ENCODE measurements around the gene LPAR2.

The LPAR2 gene

GRCh38 chr19:19588546-19588945, 39.5 kb downstream of the LPAR2 start:
- TF ChIP-seq CTCF (IDR thresholded peaks at IDR 0.05; ENCODE audit: extremely low read depth, missing control alignments), result no peak
- DNase-seq (ENCODE audit: low spot score), result no peak

GRCh38 chr19:19587771-19588170, 40.2 kb downstream of the LPAR2 start:
- DNase-seq (ENCODE audit: low spot score), result no peak
- no peak for TF ChIP-seq CTCF (IDR thresholded peaks at IDR 0.05; ENCODE audit: extremely low read depth, missing control alignments)

- DNase-seq (ENCODE audit: low spot score), result no peak
- TF ChIP-seq CTCF (IDR thresholded peaks at IDR 0.05; ENCODE audit: extremely low read depth, missing control alignments), result no peak
These were observed 43.7 kb downstream of the LPAR2 start for GRCh38 chr19:19584356-19584755.

GRCh38 chr19:19582471-19582870, 45.5 kb downstream of the LPAR2 start:
- DNase-seq (ENCODE audit: low spot score), result no peak
- TF ChIP-seq CTCF (IDR thresholded peaks at IDR 0.05; ENCODE audit: extremely low read depth, missing control alignments), result no peak

- no peak for DNase-seq (ENCODE audit: low spot score)
- TF ChIP-seq CTCF (IDR thresholded peaks at IDR 0.05; ENCODE audit: extremely low read depth, missing control alignments), result no peak
These were observed 46.6 kb downstream of the LPAR2 start for GRCh38 chr19:19581391-19581790.

- no peak for DNase-seq (ENCODE audit: low spot score)
- TF ChIP-seq CTCF (IDR thresholded peaks at IDR 0.05; ENCODE audit: extremely low read depth, missing control alignments), result no peak
These were observed 47.6 kb downstream of the LPAR2 start for GRCh38 chr19:19580418-19580817.

GRCh38 chr19:19579533-19580361, 48.3 kb downstream of the LPAR2 start:
- no peak for TF ChIP-seq CTCF (IDR thresholded peaks at IDR 0.05; ENCODE audit: extremely low read depth, missing control alignments)
- no peak for DNase-seq (ENCODE audit: low spot score)
